IPS-15b (cell line): Measurements from ENCODE around the gene MED25.

Source experiments
- H3K27me3 ChIP-seq: one replicate; pipeline ENCODE4 v1.6.1; 2013; ENCODE audit warnings: low read length; ENCODE audit not compliant: control insufficient read depth, insufficient read depth
- H3K36me3 ChIP-seq: one replicate; pipeline ENCODE4 v1.6.1; 2013; ENCODE audit warnings: low read length; ENCODE audit not compliant: control insufficient read depth, insufficient read depth
- H3K4me1 ChIP-seq: one replicate; pipeline ENCODE4 v1.6.1; 2013; ENCODE audit warnings: mild to moderate bottlenecking, low read length; ENCODE audit not compliant: control insufficient read depth, insufficient read depth
- H3K4me3 ChIP-seq: one replicate; pipeline ENCODE4 v1.5.1; 2013; ENCODE audit warnings: low read depth, low read length
- H3K9ac ChIP-seq: one replicate; pipeline ENCODE4 v1.6.1; 2013; ENCODE audit warnings: low read depth, mild to moderate bottlenecking, low read length
- H3K9me3 ChIP-seq: one replicate; pipeline ENCODE4 v1.6.1; 2013; ENCODE audit warnings: mild to moderate bottlenecking, low read length; ENCODE audit not compliant: control insufficient read depth, insufficient read depth

The MED25 gene

GRCh38 chr19:49800771-49801170 is 17.3 kb upstream of the MED25 start:
- Histone ChIP-seq H3K4me3 (no peak overlapping the region), H3K4me1 (no peaks in the 10 kb centered on the region), H3K27me3 (no peaks in the 10 kb centered on the region), H3K9me3 (no peaks in the 10 kb centered on the region), H3K36me3 (peaks cover 55% of the 10 kb centered on the region), H3K9ac (no peak overlapping the region)

- H3K36me3 ChIP-seq: peaks cover 50% of the 10 kb centered on the region
- H3K4me1 ChIP-seq: no peaks in the 10 kb centered on the region
- H3K9me3 ChIP-seq: no peaks in the 10 kb centered on the region
- peak overlapping the region; percentile 61 for H3K4me3 ChIP-seq
- no peak overlapping the region for H3K9ac ChIP-seq
- no peaks in the 10 kb centered on the region for H3K27me3 ChIP-seq
These were observed 16.6 kb upstream of the MED25 start for GRCh38 chr19:49801401-49801888.

DNA sequence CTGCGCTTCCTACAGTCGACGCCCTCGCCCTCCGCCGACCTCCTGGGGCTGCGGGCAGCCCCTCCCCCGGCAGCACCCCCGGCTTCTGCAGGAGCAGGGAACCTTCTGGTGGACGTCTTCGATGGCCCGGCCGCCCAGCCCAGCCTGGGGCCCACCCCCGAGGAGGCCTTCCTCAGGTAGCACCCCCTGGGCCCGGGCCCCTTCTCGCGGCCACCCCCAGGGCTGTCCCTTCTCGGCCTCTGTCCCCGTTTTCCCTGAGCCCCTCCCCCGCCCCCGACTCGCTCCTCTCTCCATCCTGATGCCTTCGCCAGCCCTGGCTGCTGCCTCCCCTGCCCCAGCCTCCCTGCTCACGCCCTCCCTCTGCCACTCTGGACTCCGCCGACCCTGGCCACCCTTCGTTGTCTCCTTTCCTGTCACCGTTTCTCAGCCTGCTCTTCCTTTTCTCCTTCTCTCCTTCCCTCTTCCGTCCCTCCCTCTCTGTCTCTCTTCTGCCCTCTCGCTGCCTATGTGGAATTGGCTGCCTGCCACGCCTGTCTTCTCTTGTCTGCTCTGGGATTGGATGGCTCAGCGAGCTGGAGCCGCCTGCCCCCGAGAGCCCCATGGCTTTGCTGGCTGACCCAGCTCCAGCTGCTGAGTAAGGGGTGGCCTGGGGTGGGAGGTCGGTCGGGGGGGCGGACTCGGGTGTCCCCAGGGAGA is 16.0 kb upstream of the MED25 start:
- Histone ChIP-seq H3K9ac (no peak overlapping the region), H3K4me1 (no peaks in the 10 kb centered on the region), H3K9me3 (no peaks in the 10 kb centered on the region), H3K36me3 (peaks cover 46% of the 10 kb centered on the region), H3K27me3 (no peaks in the 10 kb centered on the region), H3K4me3 (peak overlapping the region; percentile 61)

GRCh38 chr19:49802836-49803528 is 15.1 kb upstream of the MED25 start:
- Histone ChIP-seq H3K4me3 (peak overlapping the region; percentile 35), H3K4me1 (no peaks in the 10 kb centered on the region), H3K9ac (no peak overlapping the region), H3K27me3 (no peaks in the 10 kb centered on the region), H3K9me3 (no peaks in the 10 kb centered on the region), H3K36me3 (peaks cover 44% of the 10 kb centered on the region)

GRCh38 chr19:49803529-49803856 is 14.6 kb upstream of the MED25 start:
- no peak overlapping the region for H3K4me3 ChIP-seq
- H3K4me1 ChIP-seq: no peaks in the 10 kb centered on the region
- H3K9me3 ChIP-seq: no peaks in the 10 kb centered on the region
- no peaks in the 10 kb centered on the region for H3K27me3 ChIP-seq
- H3K36me3 ChIP-seq: peaks cover 39% of the 10 kb centered on the region
- no peak overlapping the region for H3K9ac ChIP-seq

GRCh38 chr19:49805822-49806619 is 12.1 kb upstream of the MED25 start:
- peak overlapping the region; percentile 41 for H3K4me3 ChIP-seq
- H3K4me1 ChIP-seq: peaks cover 5% of the 10 kb centered on the region
- H3K27me3 ChIP-seq: no peaks in the 10 kb centered on the region
- peaks cover 18% of the 10 kb centered on the region for H3K36me3 ChIP-seq
- H3K9me3 ChIP-seq: no peaks in the 10 kb centered on the region
- no peak overlapping the region for H3K9ac ChIP-seq

- Histone ChIP-seq H3K27me3 (no peaks in the 10 kb centered on the region), H3K9ac (no peak overlapping the region), H3K36me3 (peaks cover 16% of the 10 kb centered on the region), H3K4me3 (no peak overlapping the region), H3K4me1 (peaks cover 5% of the 10 kb centered on the region), H3K9me3 (no peaks in the 10 kb centered on the region)
These were observed 11.5 kb upstream of the MED25 start for GRCh38 chr19:49806620-49806959.

GRCh38 chr19:49807058-49807903 is 10.8 kb upstream of the MED25 start:
- peaks cover 16% of the 10 kb centered on the region for H3K36me3 ChIP-seq
- no peaks in the 10 kb centered on the region for H3K9me3 ChIP-seq
- no peaks in the 10 kb centered on the region for H3K27me3 ChIP-seq
- no peak overlapping the region for H3K9ac ChIP-seq
- peaks cover 5% of the 10 kb centered on the region for H3K4me1 ChIP-seq
- H3K4me3 ChIP-seq: no peak overlapping the region

GRCh38 chr19:49807904-49808675 is 10.0 kb upstream of the MED25 start:
- Histone ChIP-seq H3K9ac (peak overlapping the region; percentile 54), H3K4me3 (peak overlapping the region; percentile 50)

DNA sequence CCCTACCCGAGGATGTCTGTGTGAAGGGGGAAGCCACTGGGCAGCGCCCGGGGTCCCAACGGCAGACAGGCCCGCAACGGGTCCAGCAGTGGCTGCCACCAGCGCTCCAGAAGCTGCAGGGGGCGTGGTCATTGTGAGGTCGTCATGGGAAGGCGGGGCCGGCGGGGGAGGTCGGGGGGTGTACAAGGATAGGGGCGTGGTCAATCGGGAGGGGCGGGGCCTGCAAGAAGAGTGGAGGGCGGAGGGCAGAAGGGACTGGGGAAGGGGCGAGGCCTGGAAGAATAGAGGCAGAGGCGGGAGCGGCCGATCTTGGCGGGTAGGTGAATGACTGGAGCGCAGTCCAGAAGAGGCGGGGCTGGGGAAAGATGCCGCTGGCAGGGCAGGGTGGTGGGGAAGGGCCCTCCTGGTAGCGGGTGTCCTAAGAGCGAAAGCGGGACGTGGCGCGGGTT is 9.4 kb upstream of the MED25 start:
- Histone ChIP-seq H3K36me3 (peaks cover 10% of the 10 kb centered on the region), H3K9ac (peak overlapping the region; percentile 54), H3K4me3 (peak overlapping the region; percentile 70), H3K9me3 (no peaks in the 10 kb centered on the region), H3K27me3 (no peaks in the 10 kb centered on the region), H3K4me1 (peaks cover 5% of the 10 kb centered on the region)

More at GRCh38 chr19:49807904-49808675, 10.0 kb upstream of the MED25 start:
- Histone ChIP-seq H3K36me3 (peaks cover 16% of the 10 kb centered on the region), H3K4me1 (peaks cover 5% of the 10 kb centered on the region), H3K9me3 (no peaks in the 10 kb centered on the region), H3K27me3 (no peaks in the 10 kb centered on the region)
